HEK293 (cell line): ENCODE data around the gene AZIN2.

ENCODE experiments used
- HOXC10 ChIP-seq: sonication (generic); formaldehyde crosslinking; IDR thresholded peaks from 2 replicates; pipeline ENCODE4 v1.8.1; 2023; ENCODE audit warnings: mild to moderate bottlenecking, missing genetic modification reagents
- KLF1 ChIP-seq: fragments of 450-650 bp; formaldehyde crosslinking; IDR thresholded peaks from 2 replicates; pipeline ENCODE4 v1.5.1; 2016; ENCODE audit warnings: missing biosample characterization, missing genetic modification characterization
- KLF10 ChIP-seq: fragments of 450-650 bp; IDR thresholded peaks from 2 replicates; pipeline ENCODE4 v1.5.1; 2018; ENCODE audit warnings: missing biosample characterization, mild to moderate bottlenecking, missing genetic modification characterization
- KLF9 ChIP-seq: fragments of 450-650 bp; formaldehyde crosslinking; IDR thresholded peaks from 2 replicates; pipeline ENCODE4 v1.5.1; 2016; ENCODE audit warnings: missing biosample characterization, missing genetic modification characterization, low read depth
- MEIS1 ChIP-seq: sonication (generic); formaldehyde crosslinking; IDR thresholded peaks from 2 replicates; pipeline ENCODE4 v1.8.1; 2022; ENCODE audit warnings: missing genetic modification reagents, mild to moderate bottlenecking, borderline replicate concordance
- PATZ1 ChIP-seq: fragments of 450-650 bp; formaldehyde crosslinking; IDR thresholded peaks from 2 replicates; pipeline ENCODE4 v1.5.1; 2016; ENCODE audit warnings: missing biosample characterization, missing genetic modification characterization
- PRDM1 ChIP-seq: fragments of 450-650 bp; formaldehyde crosslinking; IDR thresholded peaks from 2 replicates; pipeline ENCODE4; 2016; ENCODE audit warnings: missing biosample characterization, missing genetic modification characterization
- PRDM4 ChIP-seq: fragments of 450-650 bp; formaldehyde crosslinking; IDR thresholded peaks from 2 replicates; pipeline ENCODE4 v1.5.1; 2017; ENCODE audit warnings: missing biosample characterization, missing genetic modification characterization
- SCRT2 ChIP-seq: fragments of 450-650 bp; formaldehyde crosslinking; IDR thresholded peaks from 2 replicates; pipeline ENCODE4 v1.5.1; 2016; ENCODE audit warnings: missing biosample characterization, missing genetic modification characterization
- SP2 ChIP-seq: fragments of 450-650 bp; formaldehyde crosslinking; IDR thresholded peaks from 2 replicates; pipeline ENCODE4 v1.5.1; 2016; ENCODE audit warnings: missing biosample characterization, missing genetic modification characterization
- YY1 ChIP-seq: fragments of 450-650 bp; formaldehyde crosslinking; IDR thresholded peaks from 2 replicates; pipeline ENCODE4 v1.5.1; 2018; ENCODE audit warnings: missing biosample characterization, missing genetic modification characterization
- ZBTB10 ChIP-seq: fragments of 450-650 bp; formaldehyde crosslinking; IDR thresholded peaks from 2 replicates; pipeline ENCODE4 v1.5.1; 2016; ENCODE audit warnings: missing biosample characterization, missing genetic modification characterization
- ZBTB48 ChIP-seq: fragments of 450-650 bp; formaldehyde crosslinking; IDR thresholded peaks from 2 replicates; pipeline ENCODE4 v1.5.1; 2016; ENCODE audit warnings: missing biosample characterization, missing genetic modification characterization
- ZFHX2 ChIP-seq: fragments of 450-650 bp; formaldehyde crosslinking; conservative IDR thresholded peaks from 2 replicates; pipeline ENCODE4 v1.5.1; 2016; ENCODE audit warnings: missing biosample characterization, missing genetic modification characterization
- ZNF121 ChIP-seq: fragments of 450-650 bp; formaldehyde crosslinking; IDR thresholded peaks from 2 replicates; pipeline ENCODE4 v1.5.1; 2016; ENCODE audit warnings: missing biosample characterization, missing genetic modification characterization
- ZNF148 ChIP-seq: fragments of 450-650 bp; formaldehyde crosslinking; IDR thresholded peaks from 2 replicates; pipeline ENCODE4 v1.5.0; 2017; ENCODE audit warnings: missing biosample characterization, missing genetic modification characterization, borderline replicate concordance
- ZNF16 ChIP-seq: fragments of 450-650 bp; formaldehyde crosslinking; IDR thresholded peaks from 2 replicates; pipeline ENCODE4 v1.5.1; 2016; ENCODE audit warnings: low read depth, missing biosample characterization, missing genetic modification characterization
- ZNF175 ChIP-seq: fragments of 450-650 bp; formaldehyde crosslinking; IDR thresholded peaks from 2 replicates; pipeline ENCODE4 v1.5.1; 2016; ENCODE audit warnings: missing biosample characterization, missing genetic modification characterization
- ZNF2 ChIP-seq: fragments of 450-650 bp; formaldehyde crosslinking; IDR thresholded peaks from 2 replicates; pipeline ENCODE4 v1.5.1; 2016; ENCODE audit warnings: missing biosample characterization, missing genetic modification characterization
- ZNF223 ChIP-seq: fragments of 450-650 bp; formaldehyde crosslinking; IDR thresholded peaks from 2 replicates; pipeline ENCODE4 v1.5.1; 2016; ENCODE audit warnings: missing biosample characterization, missing genetic modification characterization
- ZNF341 ChIP-seq: fragments of 450-650 bp; formaldehyde crosslinking; IDR thresholded peaks from 2 replicates; pipeline ENCODE4; 2016; ENCODE audit warnings: low read depth, missing biosample characterization, missing genetic modification characterization
- ZNF433 ChIP-seq: fragments of 450-650 bp; formaldehyde crosslinking; IDR thresholded peaks from 2 replicates; pipeline ENCODE4 v1.5.1; 2016; ENCODE audit warnings: missing biosample characterization, missing genetic modification characterization, low read depth
- ZNF555 ChIP-seq: fragments of 450-650 bp; formaldehyde crosslinking; conservative IDR thresholded peaks from 2 replicates; pipeline ENCODE4 v1.5.1; 2017; ENCODE audit warnings: missing biosample characterization, mild to moderate bottlenecking, missing genetic modification characterization, inconsistent platforms
- ZNF560 ChIP-seq: fragments of 450-650 bp; formaldehyde crosslinking; IDR thresholded peaks from 2 replicates; pipeline ENCODE4 v1.5.1; 2017; ENCODE audit warnings: missing biosample characterization, missing genetic modification characterization, borderline replicate concordance
- ZNF585B ChIP-seq: fragments of 450-650 bp; formaldehyde crosslinking; IDR thresholded peaks from 2 replicates; pipeline ENCODE4 v1.5.1; 2016; ENCODE audit warnings: missing biosample characterization, missing genetic modification characterization
- ZNF704 ChIP-seq: fragments of 450-650 bp; formaldehyde crosslinking; IDR thresholded peaks from 2 replicates; pipeline ENCODE4 v1.5.1; 2016; ENCODE audit warnings: missing biosample characterization, missing genetic modification characterization
- ZNF785 ChIP-seq: fragments of 450-650 bp; formaldehyde crosslinking; IDR thresholded peaks from 2 replicates; pipeline ENCODE4 v1.5.1; 2016; ENCODE audit warnings: missing biosample characterization, missing genetic modification characterization
- ZSCAN16 ChIP-seq: fragments of 450-650 bp; formaldehyde crosslinking; IDR thresholded peaks from 2 replicates; pipeline ENCODE4 v1.5.1; 2016; ENCODE audit warnings: missing biosample characterization, missing genetic modification characterization
- ZSCAN23 ChIP-seq: fragments of 450-650 bp; formaldehyde crosslinking; IDR thresholded peaks from 2 replicates; pipeline ENCODE4 v1.5.1; 2016; ENCODE audit warnings: missing biosample characterization, missing genetic modification characterization
- ZSCAN30 ChIP-seq: fragments of 450-650 bp; IDR thresholded peaks from 2 replicates; pipeline ENCODE4 v1.5.1; 2018; ENCODE audit warnings: missing biosample characterization, mild to moderate bottlenecking, missing genetic modification characterization, moderate library complexity

AZIN2 gene

GRCh38 chr1:33127001-33127823 lies 46.3 kb downstream of the AZIN2 start (continued):
- no peak for TF ChIP-seq ZNF704 (tag by site-specific recombination)
- TF ChIP-seq ZNF16 (tag by site-specific recombination), result no peak
- peak; percentile 96 for TF ChIP-seq SP2
- no peak for TF ChIP-seq ZNF785 (tag by site-specific recombination)
- no peak for TF ChIP-seq SCRT2 (tag by site-specific recombination)
- peak; percentile 13; the same call in 1 of the 2 replicates for TF ChIP-seq PRDM4
- no peak for TF ChIP-seq ZSCAN16 (tag by site-specific recombination)
- TF ChIP-seq YY1 (tag by site-specific recombination), result peak; percentile 69
- peak; percentile 15; the same call in 1 of the 2 replicates for TF ChIP-seq KLF9 (tag by site-specific recombination)
- peak; percentile 76 for TF ChIP-seq ZFHX2 (tag by site-specific recombination)
- TF ChIP-seq ZBTB48 (tag by site-specific recombination), result peak; percentile 93
- TF ChIP-seq ZNF341 (tag by site-specific recombination), result no peak
- TF ChIP-seq ZNF585B (tag by site-specific recombination), result no peak
- no peak for TF ChIP-seq MEIS1 (CRISPR knock-in tag)
- TF ChIP-seq ZNF433 (tag by site-specific recombination), result no peak
- TF ChIP-seq ZNF175, result no peak
- no peak for TF ChIP-seq ZNF555 (tag by site-specific recombination)
- no peak for TF ChIP-seq ZSCAN23 (tag by site-specific recombination)
- TF ChIP-seq ZNF121 (tag by site-specific recombination), result no peak
- peak; percentile 81 for TF ChIP-seq ZSCAN30
- 0 out of 2 replicates have a peak, but pooled peaks have one; percentile 46 for TF ChIP-seq ZBTB10 (tag by site-specific recombination)
- no peak for TF ChIP-seq ZNF560 (tag by site-specific recombination)
- TF ChIP-seq ZNF148 (tag by site-specific recombination), result no peak
- TF ChIP-seq HOXC10 (CRISPR knock-in tag), result no peak
- peak; percentile 66; the same call in 1 of the 2 replicates for TF ChIP-seq KLF10 (tag by site-specific recombination)
- 0 out of 2 replicates have a peak, but pooled peaks have one; percentile 9 for TF ChIP-seq KLF1 (tag by site-specific recombination)
- TF ChIP-seq PATZ1 (tag by site-specific recombination), result peak; percentile 99
- peak; percentile 62 for TF ChIP-seq PRDM1 (tag by site-specific recombination)
- TF ChIP-seq ZNF2 (tag by site-specific recombination), result no peak; the same call in 1 of the 2 replicates
- TF ChIP-seq ZNF223 (tag by site-specific recombination), result no peak
